ENCODE data around the gene UVRAG. TPM values are rescaled to one million over a fixed set of nuclear protein-coding genes. Genes with fewer than 3 reads are reported as not detected.

The UVRAG gene
- total RNA-seq, 1 experiment from 2014 or later, result 19.3 TPM

GRCh38 chr11:76162336-76163288, 347.6 kb downstream of the UVRAG start:
- DNase-seq (ENCODE audit: low spot score), result no peak

- no peak for DNase-seq (ENCODE audit: low spot score)
These were observed 348.4 kb downstream of the UVRAG start for GRCh38 chr11:76163289-76163880.

GRCh38 chr11:76164081-76164480, 349.1 kb downstream of the UVRAG start:
- DNase-seq (ENCODE audit: low spot score), result no peak

GRCh38 chr11:76164861-76165751, 350.1 kb downstream of the UVRAG start:
- DNase-seq (ENCODE audit: low spot score), result no peak

GRCh38 chr11:76166314-76166713, 351.3 kb downstream of the UVRAG start:
- DNase-seq (ENCODE audit: low spot score), result peak; percentile 31

- DNase-seq (ENCODE audit: low spot score), result no peak
These were observed 352.6 kb downstream of the UVRAG start for GRCh38 chr11:76167590-76167989.

- no peak for DNase-seq (ENCODE audit: low spot score)
These were observed 354.5 kb downstream of the UVRAG start for GRCh38 chr11:76169473-76169896.

- no peak for DNase-seq (ENCODE audit: low spot score)
These were observed 355.5 kb downstream of the UVRAG start for GRCh38 chr11:76170468-76170867.

- DNase-seq (ENCODE audit: low spot score), result no peak
These were observed 357.6 kb downstream of the UVRAG start for GRCh38 chr11:76172583-76172982.

- peak; percentile 38 for DNase-seq (ENCODE audit: low spot score)
These were observed 358.7 kb downstream of the UVRAG start for GRCh38 chr11:76173663-76174062.

- no peak for DNase-seq (ENCODE audit: low spot score)
These were observed 359.3 kb downstream of the UVRAG start for GRCh38 chr11:76174330-76174729.

- no peak for DNase-seq (ENCODE audit: low spot score)
These were observed 360.8 kb downstream of the UVRAG start for GRCh38 chr11:76175783-76176182.

- no peak for DNase-seq (ENCODE audit: low spot score)
These were observed 361.5 kb downstream of the UVRAG start for GRCh38 chr11:76176463-76176862.

GRCh38 chr11:76177250-76177686, 362.3 kb downstream of the UVRAG start:
- DNase-seq (ENCODE audit: low spot score), result no peak

GRCh38 chr11:76179147-76179546, 364.1 kb downstream of the UVRAG start:
- DNase-seq (ENCODE audit: low spot score), result no peak

GRCh38 chr11:76181371-76181770, 366.4 kb downstream of the UVRAG start:
- DNase-seq (ENCODE audit: low spot score), result no peak

- no peak for DNase-seq (ENCODE audit: low spot score)
These were observed 369.6 kb downstream of the UVRAG start for GRCh38 chr11:76184551-76184993.

GRCh38 chr11:76185511-76185910, 370.5 kb downstream of the UVRAG start:
- no peak for DNase-seq (ENCODE audit: low spot score)

GRCh38 chr11:76185931-76186401, 371.0 kb downstream of the UVRAG start:
- no peak for DNase-seq (ENCODE audit: low spot score)

- no peak for DNase-seq (ENCODE audit: low spot score)
These were observed 371.8 kb downstream of the UVRAG start for GRCh38 chr11:76186776-76187279.

GRCh38 chr11:76188873-76189272, 373.9 kb downstream of the UVRAG start:
- DNase-seq (ENCODE audit: low spot score), result no peak

GRCh38 chr11:76189682-76190081, 374.7 kb downstream of the UVRAG start:
- no peak for DNase-seq (ENCODE audit: low spot score)
